Right lung (tissue), 5 donors: Measurements from ENCODE around the gene SYNPO2. TPM values are rescaled to one million over a fixed set of nuclear protein-coding genes. Genes with fewer than 3 reads are reported as not detected.
"Not testable (repeated sequence)": the region's sequence is repeated elsewhere in the genome, so short reads cannot be mapped to it uniquely, and the experiment has no call there.

ENCODE experiments used
- DNase-seq, 2 donors: peaks; one replicate each; pipeline ENCODE4 v3.0.0-alpha.2; 2013
- polyA plus RNA-seq, 5 donors: library from polyadenylated mRNA; unstranded; fragments of 120-200 nt; gene quantifications; one replicate each; pipeline versions ENCODE4 v1.2.1 to v1.2.3, GENCODE V29; 2013; ENCODE audit warnings: inconsistent platforms in 1 of 5, low replicate concordance in 1 of 5; ENCODE audit not compliant: insufficient read length in 5 of 5, insufficient read depth in 1 of 5

Gene SYNPO2
- polyA plus RNA-seq, 5 donors = 3.3 to 5.7 (median 4.3) TPM

DNA sequence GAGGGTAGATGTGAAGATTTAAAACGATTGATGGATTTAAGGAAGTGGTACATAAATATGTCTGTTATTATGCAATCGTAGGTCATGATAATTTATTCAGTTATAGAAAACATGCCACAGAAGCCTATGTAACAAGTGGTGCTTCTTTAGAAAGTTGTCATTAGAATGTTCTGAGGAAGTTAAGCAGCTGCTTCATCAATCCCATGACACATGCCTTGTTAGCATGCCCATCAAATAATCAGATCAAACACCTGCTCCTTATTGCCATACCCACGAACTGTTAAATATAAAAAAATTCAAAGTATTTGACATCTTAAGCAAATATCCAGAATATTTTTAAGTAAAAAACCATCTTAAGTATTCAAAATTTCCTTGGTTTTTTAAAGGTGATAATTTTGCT, 170.6 kb downstream of the SYNPO2 start:
- DNase-seq = no peak

DNA sequence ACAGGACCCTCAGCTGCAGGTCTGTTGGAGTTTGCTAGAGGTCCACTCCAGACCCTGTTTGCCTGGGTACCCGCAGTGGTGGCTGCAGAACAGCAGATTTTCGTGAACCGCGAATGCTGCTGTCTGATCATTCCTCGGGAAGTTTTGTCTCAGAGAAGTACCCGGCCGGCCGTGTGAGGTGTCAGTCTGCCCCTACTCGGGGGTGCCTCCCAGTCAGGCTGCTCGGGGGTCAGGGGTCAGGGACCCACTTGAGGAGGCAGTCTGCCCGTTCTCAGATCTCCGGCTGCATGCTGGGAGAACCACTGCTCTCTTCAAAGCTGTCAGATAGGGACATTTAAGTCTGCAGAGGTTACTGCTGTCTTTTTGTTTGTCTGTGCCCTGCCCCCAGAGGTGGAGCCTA, 178.5 kb downstream of the SYNPO2 start:
- DNase-seq = not testable (repeated sequence)

DNA sequence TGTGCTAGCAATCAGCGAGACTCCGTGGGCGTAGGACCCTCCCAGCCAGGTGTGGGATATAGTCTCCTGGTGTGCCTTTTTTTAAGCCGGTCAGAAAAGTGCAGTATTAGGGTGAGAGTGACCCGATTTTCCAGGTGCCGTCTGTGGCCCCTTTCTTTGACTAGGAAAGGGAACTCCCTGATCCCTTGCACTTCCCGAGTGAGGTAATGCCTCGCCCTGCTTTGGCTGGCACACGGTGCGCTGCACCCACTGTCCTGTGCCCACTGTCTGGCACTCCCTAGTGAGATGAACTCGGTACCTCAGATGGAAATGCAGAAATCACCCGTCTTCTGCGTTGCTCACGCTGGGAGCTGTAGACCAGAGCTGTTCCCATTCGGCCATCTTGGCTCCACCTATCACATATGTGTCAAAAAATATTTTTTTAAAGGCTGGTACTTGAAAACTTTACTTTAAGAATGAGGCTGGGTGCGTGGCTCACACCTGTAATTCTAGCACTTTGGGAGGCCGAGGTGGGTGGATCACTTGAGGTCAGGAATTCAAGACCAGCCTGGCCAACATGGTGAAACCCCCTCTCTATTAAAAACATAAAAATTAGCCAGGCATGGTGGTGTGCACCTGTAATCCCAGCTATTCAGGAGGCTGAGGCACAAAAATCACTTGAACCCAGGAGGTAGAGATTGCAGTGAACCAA, 179.2 kb downstream of the SYNPO2 start:
- not testable (repeated sequence) for DNase-seq

DNA sequence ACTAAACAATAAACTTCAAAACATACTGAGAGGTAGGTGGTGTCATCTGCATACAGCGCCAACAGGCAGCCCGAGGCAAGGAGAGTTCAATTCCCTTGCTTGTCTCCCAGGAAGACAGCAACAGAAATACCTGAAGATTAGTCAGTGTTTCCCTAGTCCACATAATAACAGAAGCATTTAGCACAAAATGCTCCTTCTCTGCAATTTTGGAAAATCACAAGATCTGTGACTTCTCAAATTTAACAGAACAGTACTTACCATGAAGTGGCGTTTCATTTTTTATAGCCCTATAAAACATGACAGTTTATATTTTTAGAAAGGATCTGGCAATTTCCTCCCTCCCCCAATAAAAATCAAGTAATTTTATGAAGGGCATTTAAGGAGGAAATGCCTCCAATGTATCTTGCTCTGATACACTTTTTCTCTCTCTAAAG, 179.9 kb downstream of the SYNPO2 start:
- no peak for DNase-seq

DNA sequence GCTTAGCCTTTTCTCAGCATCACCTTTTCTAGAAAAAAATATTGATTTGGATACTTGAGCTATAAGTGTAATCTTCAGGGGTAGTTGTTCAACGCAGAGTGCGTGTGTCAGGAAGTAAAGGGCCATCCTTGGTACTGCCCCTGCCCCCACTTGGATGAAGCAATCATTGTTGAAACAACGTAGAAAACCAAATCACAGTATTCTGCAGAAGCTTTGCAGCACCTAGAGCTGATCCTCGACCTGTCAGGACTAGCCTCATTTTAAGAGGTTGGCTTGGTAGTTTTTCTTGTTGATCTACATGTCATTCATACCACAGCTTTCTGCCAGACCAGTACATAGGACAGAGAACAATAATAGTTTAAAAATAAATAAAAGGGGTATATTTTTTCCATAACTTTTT, 181.6 kb downstream of the SYNPO2 start:
- no peak for DNase-seq

DNA sequence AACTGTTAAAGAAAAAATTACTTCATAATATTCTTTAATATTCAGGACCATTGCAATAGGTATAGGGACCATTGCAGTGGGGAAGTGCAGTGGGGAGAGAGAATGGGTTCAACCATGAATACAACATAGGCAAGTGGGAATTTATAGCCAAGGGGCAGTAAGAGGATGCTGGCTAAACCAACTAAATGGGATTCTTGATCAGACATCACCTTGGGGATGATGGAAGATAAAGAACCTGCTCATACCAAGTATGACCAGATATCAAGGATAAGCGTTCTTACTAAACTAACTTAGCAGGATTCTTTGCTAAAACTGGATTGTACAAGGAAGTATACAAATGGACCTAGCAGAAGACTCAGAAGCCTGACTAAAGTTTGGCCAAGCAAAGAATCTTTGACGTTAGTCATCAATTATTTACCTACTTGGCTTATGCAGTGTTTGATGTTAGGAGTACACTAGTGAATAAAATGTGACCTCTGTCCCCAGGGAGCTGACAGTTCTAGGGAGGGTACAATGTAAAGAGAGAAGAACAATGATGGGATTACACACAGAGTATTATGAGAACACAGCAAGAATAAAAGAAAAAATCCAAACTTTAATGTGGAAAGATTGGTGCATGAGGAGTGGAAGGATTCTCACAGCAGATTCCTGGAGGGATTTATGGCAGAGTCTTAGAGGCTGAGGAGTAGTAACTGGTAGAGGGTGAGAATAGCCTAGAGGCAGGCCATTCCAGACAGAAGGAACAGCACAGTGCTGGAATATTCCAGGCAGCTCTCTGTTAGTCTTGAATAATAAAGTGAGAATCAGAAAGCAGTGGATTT, 192.3 kb downstream of the SYNPO2 start:
- DNase-seq = no peak

DNA sequence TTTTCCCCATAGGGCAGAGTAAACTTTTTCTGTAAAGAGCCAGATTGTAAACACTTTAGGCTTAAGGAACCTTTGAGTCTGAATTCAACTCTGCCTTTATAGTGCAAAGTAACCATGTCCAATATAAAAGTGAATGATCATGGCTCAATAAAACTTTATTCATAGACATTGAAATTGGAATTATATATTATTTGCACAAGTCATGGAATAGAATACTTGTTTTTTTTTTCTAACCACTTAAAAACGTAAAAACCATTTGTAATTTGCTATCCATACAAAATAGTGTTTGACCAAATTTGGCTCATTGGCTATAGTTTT, 192.8 kb downstream of the SYNPO2 start:
- no peak for DNase-seq

DNA sequence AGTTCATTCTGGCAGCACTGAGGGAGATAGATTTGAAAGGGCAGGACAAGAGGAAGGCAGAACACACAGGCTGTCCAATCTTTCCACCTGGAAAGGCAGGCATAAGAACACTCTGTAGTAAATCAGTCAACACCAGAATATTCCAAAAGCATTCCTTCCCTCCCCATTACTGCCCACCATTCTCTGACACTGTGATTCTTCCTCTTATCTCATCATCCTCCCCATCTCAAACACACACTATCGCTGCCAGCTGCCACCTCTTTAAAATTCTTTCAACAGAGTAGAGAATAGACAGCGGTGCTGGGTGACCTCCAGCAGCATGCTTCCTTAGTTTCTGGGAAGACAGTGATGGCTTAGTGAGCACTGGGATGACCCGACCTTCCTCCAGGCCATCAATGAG, 193.3 kb downstream of the SYNPO2 start:
- DNase-seq = peak in 1 of 2 donors; percentile 29

DNA sequence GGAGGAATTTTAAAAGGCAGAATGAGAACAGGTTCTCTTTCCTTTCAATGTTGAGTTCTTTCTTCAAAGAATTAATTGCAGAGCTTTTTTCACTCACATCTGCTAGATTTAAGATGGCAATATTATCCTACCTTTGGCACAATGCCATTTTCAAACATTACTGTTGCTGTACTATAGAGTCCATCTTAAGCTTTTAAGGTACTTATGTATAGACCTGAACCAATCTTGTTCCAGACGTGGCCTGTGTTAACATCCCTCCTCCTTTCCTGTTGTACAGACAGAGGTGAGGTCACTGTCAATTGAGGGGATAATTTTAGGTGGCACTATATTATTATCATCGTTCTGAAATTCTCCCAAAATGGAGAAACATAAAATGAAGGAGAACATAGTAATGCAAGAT, 194.0 kb downstream of the SYNPO2 start:
- DNase-seq = no peak

DNA sequence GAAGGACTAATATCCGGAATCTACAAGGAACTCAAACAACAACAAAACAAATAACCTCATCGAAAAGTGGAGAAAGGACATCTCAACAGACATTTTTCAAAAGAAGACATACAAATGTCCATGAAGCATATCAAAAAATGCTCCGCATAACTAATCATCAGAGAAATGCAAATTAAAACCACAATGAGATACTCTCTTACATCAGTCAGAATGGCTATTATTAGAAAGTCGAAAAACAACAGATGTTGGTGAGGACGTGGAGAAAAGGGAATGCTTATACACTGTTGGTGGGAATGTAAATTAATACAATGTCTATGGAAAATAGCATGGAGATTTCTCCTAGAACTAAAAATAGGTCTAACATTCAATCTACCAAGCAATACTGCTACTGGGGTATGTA, 195.9 kb downstream of the SYNPO2 start:
- no peak for DNase-seq

DNA sequence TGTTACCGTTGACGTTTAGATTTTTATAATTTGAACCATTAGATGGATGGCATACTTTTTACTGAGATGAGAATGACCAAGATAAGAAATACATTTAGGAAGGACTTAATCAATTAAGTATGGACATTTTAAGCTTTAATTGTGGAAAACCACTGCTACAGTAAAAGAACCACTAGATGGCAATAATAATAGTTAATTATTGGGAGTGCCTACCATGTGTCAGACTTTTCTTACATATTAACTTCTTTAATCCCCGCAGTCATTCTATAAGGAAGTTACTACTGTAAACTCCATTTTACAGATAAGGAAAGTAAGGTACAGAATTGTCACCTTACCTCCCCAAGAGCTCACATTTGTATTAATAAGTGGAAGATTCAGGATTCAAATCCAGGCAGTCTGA, 198.5 kb downstream of the SYNPO2 start:
- DNase-seq = no peak

DNA sequence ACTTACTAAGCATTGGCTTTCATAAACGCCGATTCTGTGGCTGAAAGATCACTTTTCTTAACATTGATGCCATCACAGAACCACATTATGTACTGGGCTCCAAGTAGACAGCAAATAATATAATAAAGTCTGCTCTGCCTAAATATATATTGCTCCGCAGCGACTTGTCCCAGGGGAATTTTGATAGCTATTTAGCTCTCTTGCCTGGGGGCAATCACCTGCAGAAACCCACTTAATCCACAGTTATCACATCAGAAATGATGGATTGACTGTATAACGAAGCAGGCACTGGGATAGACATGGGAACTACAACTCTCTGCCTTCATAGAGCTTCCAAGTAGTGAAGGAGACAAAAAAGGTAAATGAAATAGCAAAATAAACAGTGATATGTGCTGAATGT, 199.0 kb downstream of the SYNPO2 start:
- DNase-seq = no peak

DNA sequence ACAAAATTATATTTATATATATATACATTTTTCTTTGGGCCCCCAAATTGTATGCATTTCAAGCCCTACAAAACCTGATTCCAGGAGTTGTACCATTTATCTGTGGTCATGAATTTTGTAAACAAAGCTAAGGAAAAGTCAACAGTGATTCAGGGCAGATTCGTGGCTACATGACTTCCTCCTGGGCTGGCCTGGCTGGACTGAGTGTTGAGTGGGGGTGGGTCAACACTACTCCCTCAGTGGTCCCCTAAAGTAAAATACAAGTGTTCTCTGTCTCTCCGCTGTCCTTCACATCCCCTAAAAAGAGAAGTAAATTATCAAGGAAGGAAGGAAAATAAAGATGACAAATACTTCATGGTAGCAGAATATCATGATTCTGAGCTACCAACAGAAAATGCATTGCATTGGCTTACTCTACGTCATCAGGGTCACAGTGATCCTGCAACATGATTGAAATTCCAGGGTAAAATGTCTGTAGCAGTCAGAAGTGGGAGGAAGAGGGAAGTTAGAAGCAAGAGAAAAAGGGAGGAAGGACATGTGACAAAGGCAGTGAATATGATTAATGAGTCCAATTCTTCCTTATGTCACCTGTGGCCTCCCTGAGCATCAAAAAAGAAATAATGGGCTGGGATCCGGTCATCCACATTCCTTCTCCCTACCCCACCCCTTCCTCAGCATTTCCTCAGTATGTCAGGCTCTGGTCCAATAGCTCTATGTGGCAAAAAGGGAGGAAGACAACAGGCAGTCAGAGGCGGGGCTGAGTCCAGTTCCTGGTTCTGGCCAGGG, 204.6 kb downstream of the SYNPO2 start:
- no peak for DNase-seq

DNA sequence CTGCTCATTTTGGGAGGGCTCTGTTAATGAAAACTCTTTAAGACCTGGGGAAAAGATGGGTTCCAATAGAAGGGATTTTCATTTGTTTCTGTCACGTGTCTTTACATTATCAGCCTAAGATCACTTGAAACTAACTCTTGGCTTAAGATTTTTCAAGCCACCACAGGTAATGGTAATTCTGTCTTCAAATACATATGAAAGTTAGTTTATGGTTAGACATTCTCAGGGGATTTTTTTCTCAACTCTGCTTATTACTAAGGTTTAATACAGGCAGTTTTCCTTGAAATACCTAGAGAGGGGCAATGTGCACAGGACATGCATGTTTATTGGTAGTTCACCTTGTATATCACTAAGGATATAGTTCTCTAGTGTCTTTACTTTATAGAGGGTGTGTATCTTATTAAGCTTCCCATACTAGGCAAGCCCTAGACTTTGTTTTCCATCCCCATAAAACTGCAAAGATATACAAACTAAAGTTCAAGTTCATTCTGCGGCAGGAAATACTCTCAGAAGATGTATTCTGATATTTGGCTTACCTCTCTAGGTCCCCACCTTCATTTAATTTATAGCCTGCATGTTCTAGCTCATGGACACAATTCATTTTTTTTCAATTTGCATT, 208.7 kb downstream of the SYNPO2 start:
- no peak for DNase-seq

DNA sequence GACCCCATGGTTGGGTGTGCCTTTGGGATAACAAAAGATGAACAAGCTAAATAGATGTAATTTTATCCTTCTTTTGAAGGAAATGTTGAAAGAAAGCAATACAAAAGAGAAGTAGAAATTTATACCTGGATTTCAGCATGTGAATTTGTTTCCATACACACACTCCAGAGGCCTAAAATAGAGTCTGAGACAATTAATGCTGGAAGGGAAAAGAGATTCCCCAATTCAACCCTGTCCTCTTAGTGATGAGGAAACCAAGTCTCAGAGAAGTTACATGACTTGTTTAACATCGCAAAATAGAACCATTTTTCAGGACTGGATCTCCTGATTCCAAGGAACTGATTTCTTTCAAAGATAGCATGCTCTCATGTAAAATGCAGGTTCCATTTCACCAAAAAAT, 209.7 kb downstream of the SYNPO2 start:
- no peak for DNase-seq

DNA sequence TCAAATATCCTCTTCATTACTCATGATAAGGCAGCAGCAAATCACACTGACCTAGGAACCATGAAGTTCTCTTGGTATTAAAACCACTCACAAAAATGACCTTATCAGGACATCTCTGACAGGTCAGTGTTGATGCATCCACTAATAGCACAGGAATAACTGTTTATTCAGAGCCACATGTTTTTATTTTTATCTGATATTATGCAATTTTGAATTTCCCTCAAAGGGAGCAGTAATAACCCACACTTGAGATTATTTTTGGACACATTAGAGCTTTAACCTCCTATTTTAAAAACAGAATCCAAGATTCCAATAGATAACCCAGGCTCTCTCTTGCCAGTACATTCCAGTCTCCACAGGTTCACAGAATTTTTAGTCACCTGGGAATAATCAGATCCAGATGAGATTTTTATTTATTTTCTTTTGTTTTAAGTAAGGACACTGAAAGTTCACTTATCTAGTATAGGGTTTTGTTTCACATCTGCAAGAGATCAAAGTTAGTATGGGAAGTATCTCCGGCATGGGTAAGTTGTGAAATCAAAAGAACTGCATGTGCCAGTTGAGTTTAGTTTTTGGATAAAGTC, 210.7 kb downstream of the SYNPO2 start:
- DNase-seq = no peak

DNA sequence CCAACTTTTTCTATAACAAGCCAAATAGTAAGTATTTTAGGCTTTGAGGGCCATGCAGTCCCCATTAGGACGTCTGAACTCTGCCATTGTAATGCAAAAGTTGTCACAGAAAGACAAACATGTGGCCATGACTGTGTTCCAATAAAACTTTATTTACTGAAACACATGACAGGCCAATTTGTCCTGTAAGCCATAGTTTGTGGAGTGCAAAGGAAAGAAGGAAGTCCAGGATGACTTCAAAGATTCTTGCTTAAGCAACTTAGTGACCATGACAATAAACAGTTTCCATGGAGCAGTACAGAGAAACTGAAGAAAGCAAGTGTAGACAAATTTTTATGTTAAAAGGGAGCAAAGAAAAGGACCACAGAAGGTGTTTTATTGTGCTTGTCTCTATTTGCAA, 212.0 kb downstream of the SYNPO2 start:
- DNase-seq = no peak

DNA sequence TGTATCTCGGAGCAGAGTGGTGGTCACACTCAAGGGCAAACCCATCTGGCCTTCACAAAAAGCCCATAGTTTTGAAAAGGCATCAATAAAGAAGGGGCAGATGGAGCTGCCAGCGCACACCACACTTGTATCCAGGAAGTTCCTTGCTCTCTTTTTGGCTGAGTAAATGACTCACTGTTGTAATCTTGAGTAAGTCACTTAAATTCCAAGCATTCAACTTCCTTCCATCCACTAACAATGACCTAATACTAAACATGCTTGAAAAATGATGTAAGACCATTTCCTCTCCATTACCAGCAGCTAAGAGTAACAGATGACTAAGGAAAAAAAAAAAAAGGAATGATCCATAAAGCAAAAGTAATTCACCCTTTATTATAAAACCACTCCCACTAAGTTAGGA, 214.6 kb downstream of the SYNPO2 start:
- DNase-seq = no peak

DNA sequence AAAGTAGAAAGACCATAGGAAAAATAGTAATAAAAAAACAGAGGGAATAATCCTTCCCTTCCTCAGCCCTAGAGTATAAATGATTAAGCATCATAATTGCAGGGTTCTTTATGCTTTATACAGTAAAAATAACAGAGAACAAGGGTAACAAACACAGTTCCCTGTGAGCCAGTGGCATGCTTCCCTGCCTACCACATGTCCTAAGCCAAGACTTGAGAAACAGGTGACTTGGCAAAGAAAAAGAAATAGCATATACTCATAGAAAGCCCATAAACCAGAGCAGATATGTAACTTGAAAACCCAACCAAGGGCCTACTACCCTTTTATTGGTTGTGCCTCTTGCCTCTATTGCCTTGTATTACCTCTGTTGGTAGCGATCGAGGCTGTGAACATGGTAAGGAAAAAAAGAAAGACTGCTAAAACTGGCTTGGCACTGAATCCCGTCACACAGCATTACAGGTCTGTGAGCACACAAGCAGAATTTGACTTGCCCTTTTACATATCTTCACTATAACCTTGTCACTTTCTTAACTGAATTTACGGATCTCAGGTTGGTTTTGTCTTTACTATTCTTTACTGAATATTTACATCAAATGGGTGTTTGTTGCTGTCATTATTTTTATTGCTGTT, 216.1 kb downstream of the SYNPO2 start:
- no peak for DNase-seq

DNA sequence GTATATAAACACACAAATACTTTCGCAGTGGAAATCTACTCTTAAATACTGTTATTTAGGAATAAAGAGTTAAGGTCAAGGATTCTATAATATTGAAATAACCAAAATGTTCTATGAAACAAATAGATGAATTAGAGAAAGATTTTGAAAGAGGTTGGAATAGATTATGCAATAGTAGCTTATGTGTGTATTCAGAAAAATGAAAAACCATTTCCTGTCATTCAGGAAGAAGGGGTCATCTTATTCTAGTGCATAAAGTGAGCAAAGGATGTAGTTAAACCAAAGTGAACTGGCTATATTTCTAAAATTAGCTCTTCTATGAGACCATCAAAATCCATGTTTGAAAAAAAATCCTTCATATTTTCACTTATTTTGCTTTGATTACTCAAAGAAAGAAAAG, 217.0 kb downstream of the SYNPO2 start:
- no peak for DNase-seq
